ENCODE data around the gene UXT.

DNA sequence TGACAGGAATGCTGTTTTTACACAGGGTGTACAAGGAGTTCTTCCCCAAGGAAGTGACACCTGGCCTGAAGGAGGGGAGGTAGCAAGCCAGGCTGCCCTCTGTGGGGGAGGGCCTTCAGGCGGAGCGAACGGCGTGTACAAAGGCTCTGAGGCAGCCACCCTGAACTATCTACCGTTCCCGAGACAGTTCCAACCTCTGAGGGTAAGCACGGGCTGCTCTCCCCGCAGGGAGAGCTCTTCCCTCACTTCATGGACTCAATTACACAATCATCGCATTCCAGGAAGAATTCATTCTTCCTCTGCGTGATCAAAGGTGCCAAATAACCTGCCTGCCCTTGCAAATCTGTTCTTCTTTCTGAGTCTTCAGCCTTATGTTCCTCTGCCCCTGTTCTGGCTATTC is 13.4 kb downstream of the UXT start:
- TF ChIP-seq, protein P1, sequence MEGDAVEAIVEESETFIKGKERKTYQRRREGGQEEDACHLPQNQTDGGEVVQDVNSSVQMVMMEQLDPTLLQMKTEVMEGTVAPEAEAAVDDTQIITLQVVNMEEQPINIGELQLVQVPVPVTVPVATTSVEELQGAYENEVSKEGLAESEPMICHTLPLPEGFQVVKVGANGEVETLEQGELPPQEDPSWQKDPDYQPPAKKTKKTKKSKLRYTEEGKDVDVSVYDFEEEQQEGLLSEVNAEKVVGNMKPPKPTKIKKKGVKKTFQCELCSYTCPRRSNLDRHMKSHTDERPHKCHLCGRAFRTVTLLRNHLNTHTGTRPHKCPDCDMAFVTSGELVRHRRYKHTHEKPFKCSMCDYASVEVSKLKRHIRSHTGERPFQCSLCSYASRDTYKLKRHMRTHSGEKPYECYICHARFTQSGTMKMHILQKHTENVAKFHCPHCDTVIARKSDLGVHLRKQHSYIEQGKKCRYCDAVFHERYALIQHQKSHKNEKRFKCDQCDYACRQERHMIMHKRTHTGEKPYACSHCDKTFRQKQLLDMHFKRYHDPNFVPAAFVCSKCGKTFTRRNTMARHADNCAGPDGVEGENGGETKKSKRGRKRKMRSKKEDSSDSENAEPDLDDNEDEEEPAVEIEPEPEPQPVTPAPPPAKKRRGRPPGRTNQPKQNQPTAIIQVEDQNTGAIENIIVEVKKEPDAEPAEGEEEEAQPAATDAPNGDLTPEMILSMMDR (conservative IDR thresholded peaks at IDR 0.05; ENCODE audit: low read depth, low read length): no peak
- no peak for TF ChIP-seq EZH2phosphoT487 (IDR thresholded peaks at IDR 0.05; ENCODE audit: borderline replicate concordance, low read length)

All from PC-3 (cell line).